Putamen (tissue), 1 donor: ENCODE measurements around the gene POLD4.

Experiments
- DNase-seq: peaks from one replicate; pipeline ENCODE4 v3.0.0-alpha.2; 2016; ENCODE audit warnings: low spot score

POLD4 gene

GRCh38 chr11:67315325-67315909 is 37.9 kb downstream of the POLD4 start:
- no peak for DNase-seq

- no peak for DNase-seq
These were observed 39.1 kb downstream of the POLD4 start for GRCh38 chr11:67314218-67314617.

GRCh38 chr11:67313125-67313890 is 40.0 kb downstream of the POLD4 start:
- no peak for DNase-seq

- DNase-seq, result no peak
These were observed 40.9 kb downstream of the POLD4 start for GRCh38 chr11:67312187-67313021.

- no peak for DNase-seq
These were observed 41.7 kb downstream of the POLD4 start for GRCh38 chr11:67311556-67312082.

GRCh38 chr11:67311051-67311555 is 42.2 kb downstream of the POLD4 start:
- no peak for DNase-seq

GRCh38 chr11:67310246-67311050 is 42.9 kb downstream of the POLD4 start:
- no peak for DNase-seq

GRCh38 chr11:67309661-67310061 is 43.7 kb downstream of the POLD4 start:
- DNase-seq, result no peak

GRCh38 chr11:67309166-67309565 is 44.2 kb downstream of the POLD4 start:
- no peak for DNase-seq

GRCh38 chr11:67308031-67308866 is 45.1 kb downstream of the POLD4 start:
- no peak for DNase-seq

- DNase-seq, result no peak
These were observed 45.8 kb downstream of the POLD4 start for GRCh38 chr11:67307545-67308001.

GRCh38 chr11:67306769-67307544 is 46.4 kb downstream of the POLD4 start:
- no peak for DNase-seq

GRCh38 chr11:67304511-67305113 is 48.7 kb downstream of the POLD4 start:
- DNase-seq, result no peak

- no peak for DNase-seq
These were observed 49.4 kb downstream of the POLD4 start for GRCh38 chr11:67303835-67304411.

GRCh38 chr11:67303132-67303834 is 50.1 kb downstream of the POLD4 start, which contains the start of gene SSH3:
SSH3 (plus strand) TSS chr11:67303530; CDS start chr11:67303626, 96 bp downstream.
- DNase-seq, result peak; percentile 77

- no peak for DNase-seq
These were observed 50.7 kb downstream of the POLD4 start for GRCh38 chr11:67302571-67303131.

GRCh38 chr11:67301951-67302516 is 51.3 kb downstream of the POLD4 start:
- no peak for DNase-seq
